IPS-NIHi7 (cell line): ENCODE data around the gene REXO1.
"Not testable (repeated sequence)": the region's sequence is repeated elsewhere in the genome, so short reads cannot be mapped to it uniquely, and the experiment has no call there.

ENCODE experiments used
- DNase-seq: peaks from one replicate; pipeline ENCODE4 v3.0.0; 2012; ENCODE audit warnings: mixed read lengths; ENCODE audit errors: extremely low spot score

REXO1 gene

GRCh38 chr19:1875646-1876495, 27.6 kb upstream of the REXO1 start:
- peak; percentile 83 for DNase-seq

- not testable (repeated sequence) for DNase-seq
Observed at GRCh38 chr19:1875265-1875645, 27.0 kb upstream of the REXO1 start.

GRCh38 chr19:1874554-1875185, 26.4 kb upstream of the REXO1 start:
- no peak for DNase-seq

GRCh38 chr19:1873524-1874473, 25.5 kb upstream of the REXO1 start:
- no peak for DNase-seq

- DNase-seq: no peak
Observed at GRCh38 chr19:1872807-1873523, 24.7 kb upstream of the REXO1 start.

DNA sequence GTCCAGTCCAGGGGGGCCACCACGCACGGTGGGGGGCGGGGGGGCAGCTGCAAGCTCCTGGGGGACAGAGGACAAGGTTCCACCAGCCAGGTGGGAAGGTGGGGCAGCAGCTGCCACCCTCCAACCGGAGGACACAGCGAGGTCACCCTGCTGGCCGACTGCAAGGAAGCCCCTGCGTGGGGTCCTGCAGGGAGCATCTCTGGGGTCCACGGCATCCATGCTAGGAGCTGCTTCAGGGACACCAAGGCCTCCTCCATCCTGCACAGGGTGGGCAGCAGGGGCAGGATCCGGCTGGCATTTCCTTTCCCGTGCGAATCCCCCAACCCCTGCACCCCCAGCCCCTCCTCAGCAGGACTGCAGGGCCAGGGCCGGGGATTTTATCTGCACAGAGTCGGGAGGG, 23.3 kb upstream of the REXO1 start:
- DNase-seq: no peak

- no peak for DNase-seq
Observed at GRCh38 chr19:1871140-1871597, 22.9 kb upstream of the REXO1 start.

DNA sequence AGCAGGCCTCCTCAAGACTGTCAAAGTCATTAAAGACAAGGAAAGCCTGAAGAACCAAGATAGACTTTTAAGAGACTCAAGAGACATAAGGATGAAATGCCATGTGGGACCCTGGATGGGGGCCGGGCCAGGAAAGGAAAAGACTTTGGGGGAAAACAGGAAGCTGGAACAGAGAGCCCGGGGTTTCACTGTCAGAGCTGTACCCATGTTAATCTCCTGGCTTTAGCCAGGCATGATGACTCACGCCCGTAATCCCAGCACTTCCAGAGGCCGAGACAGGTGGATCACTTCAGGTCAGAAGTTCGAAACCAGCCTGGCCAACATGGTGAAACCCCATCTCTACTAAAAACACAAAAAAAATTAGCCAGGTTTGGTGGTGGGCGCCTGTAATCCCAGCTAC, 20.7 kb upstream of the REXO1 start:
- no peak for DNase-seq

- no peak for DNase-seq
Observed at GRCh38 chr19:1867349-1867724, 19.1 kb upstream of the REXO1 start.

DNA sequence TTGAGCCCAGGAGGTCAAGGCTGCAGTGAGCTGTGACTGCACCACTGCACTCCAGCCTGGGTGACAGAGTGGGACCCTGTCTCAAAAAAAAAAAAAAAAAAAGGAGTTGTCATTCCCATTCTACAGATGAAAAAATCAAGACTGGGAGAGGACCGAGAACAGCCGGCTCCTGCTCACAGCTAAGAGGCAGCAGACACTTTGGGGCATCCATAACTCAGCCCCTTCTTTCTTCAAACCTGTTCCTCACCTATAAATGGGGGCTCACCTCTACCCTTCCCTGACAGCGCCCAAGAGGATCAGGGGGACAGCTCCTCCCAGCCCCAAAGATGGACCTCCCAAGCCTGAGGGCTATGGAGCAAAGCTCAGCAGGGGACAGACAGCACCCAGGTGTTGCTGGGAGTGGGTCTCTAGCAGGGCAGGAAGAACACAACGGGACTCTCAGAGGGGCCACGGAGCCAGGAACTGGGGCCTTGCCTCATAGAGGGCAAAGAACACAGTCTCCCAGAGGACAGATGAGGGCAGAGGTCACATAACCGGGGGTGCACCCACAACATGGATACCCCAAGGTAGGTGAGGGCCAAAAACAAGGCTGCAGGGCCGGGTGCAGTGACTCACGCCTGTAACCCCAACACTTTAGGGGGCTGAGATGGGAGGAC, 18.5 kb upstream of the REXO1 start:
- DNase-seq: no peak

GRCh38 chr19:1865172-1866010, 17.1 kb upstream of the REXO1 start:
- no peak for DNase-seq

- DNase-seq: peak; percentile 86
Observed at GRCh38 chr19:1864480-1865171, 16.3 kb upstream of the REXO1 start.

GRCh38 chr19:1863638-1864479, 15.6 kb upstream of the REXO1 start:
- DNase-seq: peak; percentile 91

- DNase-seq: no peak
Observed at GRCh38 chr19:1863328-1863637, 15.0 kb upstream of the REXO1 start, which contains the start of gene KLF16. KLF16 (minus strand) TSS chr19:1863579; CDS start chr19:1863497, 82 bp downstream.

DNA sequence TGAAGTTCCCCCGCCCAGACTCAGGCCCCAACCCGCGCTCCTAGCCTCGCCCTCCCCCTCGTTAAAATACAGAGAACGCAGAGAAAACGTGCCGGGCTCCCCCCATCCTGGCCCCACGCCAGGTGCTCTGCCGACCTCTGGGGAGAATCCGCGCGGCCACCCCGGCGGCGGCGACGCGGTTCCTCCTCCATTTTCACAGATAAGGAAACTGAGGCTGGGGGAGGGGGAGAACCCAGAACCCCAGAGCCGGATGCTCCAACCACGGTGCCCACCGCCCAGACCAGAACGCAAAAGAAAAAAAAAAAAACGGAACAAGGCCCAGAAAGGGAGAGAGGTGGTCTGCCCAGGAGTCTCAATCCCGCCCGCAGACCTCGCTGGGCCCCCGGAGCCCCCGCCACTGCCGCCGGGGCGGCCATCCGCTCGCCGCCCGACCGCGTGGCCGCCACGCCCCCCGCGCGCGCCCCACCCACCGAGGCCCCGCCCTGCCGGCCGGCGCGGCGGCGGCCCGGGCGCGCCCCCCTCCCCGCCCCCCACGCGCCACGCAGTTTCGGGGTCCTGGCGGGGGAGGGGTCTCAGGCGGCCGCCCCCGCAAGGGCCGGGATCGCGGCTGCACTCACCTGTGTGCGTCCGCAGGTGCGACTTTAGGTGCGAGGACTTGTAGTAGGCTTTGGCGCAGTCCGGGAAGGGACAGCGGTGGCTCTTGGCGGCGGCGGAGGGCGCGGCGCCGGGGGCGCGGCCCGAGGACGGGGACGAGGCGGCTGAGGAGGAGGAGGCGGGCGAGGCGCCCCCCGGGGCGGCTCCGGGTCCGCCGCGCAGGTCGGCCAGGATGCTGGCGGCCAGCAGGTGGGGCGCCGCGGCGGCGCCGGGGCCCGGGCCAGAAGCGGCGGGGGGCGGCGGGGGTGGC, 14.4 kb upstream of the REXO1 start:
- DNase-seq: no peak

GRCh38 chr19:1862068-1862423, 13.8 kb upstream of the REXO1 start:
- no peak for DNase-seq

DNA sequence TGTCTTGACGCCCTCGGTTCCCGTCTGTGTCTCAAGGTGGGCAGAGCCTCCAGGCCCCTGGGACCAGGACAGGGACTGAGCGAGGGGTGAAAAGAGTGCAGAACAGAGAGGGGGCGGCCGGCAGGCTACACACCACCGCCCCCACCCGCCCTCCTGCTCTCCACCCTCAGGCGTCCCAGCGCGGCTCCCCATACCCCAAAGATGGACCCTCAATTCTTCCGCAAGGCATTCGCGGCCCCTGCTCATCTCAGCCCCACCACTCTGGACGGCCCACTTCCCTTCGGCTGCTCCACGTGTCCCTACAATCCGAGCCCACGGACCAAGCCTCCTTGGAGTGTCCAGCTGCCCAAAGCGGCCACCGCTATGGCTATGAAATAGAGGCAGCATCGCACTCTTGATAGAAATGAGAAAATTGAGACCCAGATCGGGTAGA, 13.3 kb upstream of the REXO1 start:
- no peak for DNase-seq
